K562 (cell line): Measurements from ENCODE around the gene STX7. TPM values are rescaled to one million over a fixed set of nuclear protein-coding genes. Genes with fewer than 3 reads are reported as not detected.

Experiments used
- BRF1 ChIP-seq: IDR thresholded peaks from 3 replicates; pipeline ENCODE4 v1.6.1; 2011; ENCODE audit warnings: borderline replicate concordance, mild to moderate bottlenecking; ENCODE audit not compliant: insufficient read length; ENCODE audit errors: extremely low read depth
- CTCFL ChIP-seq: IDR thresholded peaks from 2 replicates; pipeline ENCODE4 v1.6.1; 2011; ENCODE audit warnings: borderline replicate concordance, low read depth, mild to moderate bottlenecking, moderate library complexity, low read length; ENCODE audit not compliant: insufficient read depth, poor library complexity, severe bottlenecking
- ELK3 ChIP-seq: fragments of 450-650 bp; formaldehyde crosslinking; IDR thresholded peaks from 2 replicates; pipeline ENCODE4 v1.4.0; 2020; ENCODE audit warnings: mild to moderate bottlenecking
- PREB ChIP-seq: sonication (generic); formaldehyde crosslinking; IDR thresholded peaks from 2 replicates; pipeline ENCODE4 v1.8.1; 2023; ENCODE audit warnings: mild to moderate bottlenecking, missing genetic modification reagents
- SP2 ChIP-seq: IDR thresholded peaks from 2 replicates; pipeline ENCODE4 v1.6.1; 2011; ENCODE audit warnings: mild to moderate bottlenecking, low read depth, low read length, moderate library complexity; ENCODE audit not compliant: poor library complexity, severe bottlenecking; ENCODE audit errors: extremely low read depth
- ZMIZ1 ChIP-seq, 2 experiments: fragments of 150-350 bp in 1 of 2; IDR thresholded peaks; 2 replicates each; pipeline ENCODE4 v1.6.1; 2012 to 2016; ENCODE audit warnings: low read depth in 2 of 2, low read length in 2 of 2, mild to moderate bottlenecking in 1 of 2, moderate library complexity in 1 of 2
- ZNF354B ChIP-seq: fragments of 250-450 bp; sonication (Bioruptor Pico); IDR thresholded peaks from 2 replicates; pipeline ENCODE4 v1.4.0; 2020
- ZNF639 ChIP-seq, 2 experiments: fragments of 200-800 bp in 1 of 2; sonication (Bioruptor generic) in 1 of 2; sonication (generic) in 1 of 2; formaldehyde crosslinking in 1 of 2; IDR thresholded peaks in 1 of 2; conservative IDR thresholded peaks in 1 of 2; 2 replicates each; pipeline versions ENCODE4 v1.5.0 to v1.6.1; 2016 to 2020; ENCODE audit warnings: missing compliant biosample characterization in 1 of 2, missing genetic modification characterization in 1 of 2, missing genetic modification reagents in 1 of 2
- polyA plus RNA-seq, 8 experiments: library from polyadenylated mRNA; depleted of rRNA in 4 of 8; stranded (reverse) in 5 of 8; unstranded in 3 of 8; fragments of >200 nt; fragmentation: Nextera tagmentation in 2 of 8; fragmentation: Illumina TruSeq in 1 of 8; extraction: Ambion mirVana in 2 of 8; extraction: Trizol in 1 of 8; gene quantifications; 2 replicates each; pipeline versions ENCODE4 v1.2.1 to v1.2.3, GENCODE V29; 2011 to 2014; ENCODE audit warnings: inconsistent platforms in 1 of 8, missing spikeins in 1 of 8
- total RNA-seq, 7 experiments: library from RNA; depleted of rRNA in 6 of 7; stranded (reverse); fragments of >200 nt in 6 of 7; fragmentation: Illumina TruSeq in 2 of 7; extraction: Trizol in 2 of 7; gene quantifications; 2 replicates each; pipeline versions ENCODE4 v1.2.1 to v1.2.3, GENCODE V29; 2011 to 2021; ENCODE audit warnings: low replicate concordance in 1 of 7

The STX7 gene
- total and polyA plus RNA-seq, 9 of the 15 experiments (the other 6 are each of a cell fraction or from before 2014, with no cell fraction given): 13.0 to 34.4 (median 25.3) TPM

- TF ChIP-seq CTCFL (peak; percentile 7), ZNF639 (CRISPR knock-in tag; conservative IDR thresholded peaks at IDR 0.05 in 1 of 2, IDR thresholded peaks at IDR 0.05 in 1 of 2) (no peak), ELK3 (no peak), BRF1 (no peak), ZNF354B (CRISPR knock-in tag) (no peak), PREB (CRISPR knock-in tag) (no peak), ZMIZ1 (IDR thresholded peaks at IDR 0.05; ENCODE audit: low read depth in 2 of 2, low read length in 2 of 2) (no peak), SP2 (no peak)
Observed at GRCh38 chr6:132530293-132530974, 17.5 kb upstream of the STX7 start (continued).
